SJSA1 (cell line): ENCODE data around the gene FRMPD4. TPM values are rescaled to one million over a fixed set of nuclear protein-coding genes. Genes with fewer than 3 reads are reported as not detected.
A peak's percentile ranks its signal among the peaks of the same experiment; 100 is the strongest.
"Not testable (repeated sequence)": the region's sequence is repeated elsewhere in the genome, so short reads cannot be mapped to it uniquely, and the experiment has no call there.

Experiments
- DNase-seq, 2 experiments: peaks; one replicate each; pipeline ENCODE4 v3.0.0-alpha.2; 2015 to 2020; ENCODE audit warnings: low spot score in 2 of 2, low read depth in 1 of 2
- H3K27ac ChIP-seq: fragments of 250-450 bp; sonication (Bioruptor Pico); 2 replicates; pipeline ENCODE4 v1.5.1; 2020; ENCODE audit warnings: mild to moderate bottlenecking, moderate library complexity
- H3K27me3 ChIP-seq: fragments of 250-450 bp; sonication (Bioruptor Pico); replicated peaks from 2 replicates; pipeline ENCODE4 v1.5.1; 2020; ENCODE audit warnings: mild to moderate bottlenecking, moderate library complexity
- H3K36me3 ChIP-seq: fragments of 250-450 bp; sonication (Bioruptor Pico); 2 replicates; pipeline ENCODE4 v1.5.1; 2020; ENCODE audit warnings: mild to moderate bottlenecking
- H3K4me1 ChIP-seq: fragments of 250-450 bp; sonication (Bioruptor Pico); replicated peaks from 2 replicates; pipeline ENCODE4 v1.6.1; 2021; ENCODE audit warnings: mild to moderate bottlenecking
- H3K4me3 ChIP-seq: fragments of 250-450 bp; sonication (Bioruptor Pico); 2 replicates; pipeline ENCODE4 v1.5.1; 2020; ENCODE audit warnings: mild to moderate bottlenecking
- H3K9me3 ChIP-seq: fragments of 250-450 bp; sonication (Bioruptor Pico); replicated peaks from 2 replicates; pipeline ENCODE4 v1.5.1; 2020; ENCODE audit warnings: mild to moderate bottlenecking
- total RNA-seq: library from RNA; depleted of rRNA; stranded (reverse); fragments of >200 nt; shearing (Covaris generic); gene quantifications from 2 replicates; pipeline ENCODE4 v1.2.3, GENCODE V29; 2014

The FRMPD4 gene
- total RNA-seq, 1 experiment from 2014 or later, result 0.03 TPM

GRCh38 chrX:12526306-12526705, 388.0 kb downstream of the FRMPD4 start:
- no peaks in the 10 kb centered on the region for H3K36me3 ChIP-seq
- H3K4me3 ChIP-seq, result no peak overlapping the region
- H3K27ac ChIP-seq, result no peak overlapping the region
- H3K9me3 ChIP-seq, result no peaks in the 10 kb centered on the region
- no peak for DNase-seq
- H3K27me3 ChIP-seq, result no peaks in the 10 kb centered on the region
- H3K4me1 ChIP-seq, result no peaks in the 10 kb centered on the region

GRCh38 chrX:12538096-12538495, 399.8 kb downstream of the FRMPD4 start:
- not testable (repeated sequence) for H3K4me1 ChIP-seq, H3K36me3 ChIP-seq, DNase-seq, H3K4me3 ChIP-seq, H3K27ac ChIP-seq, H3K27me3 ChIP-seq, H3K9me3 ChIP-seq

- H3K9me3 ChIP-seq, H3K4me3 ChIP-seq, H3K27ac ChIP-seq, H3K27me3 ChIP-seq, DNase-seq, H3K4me1 ChIP-seq, H3K36me3 ChIP-seq: not testable (repeated sequence)
Observed at GRCh38 chrX:12542251-12542650, 404.0 kb downstream of the FRMPD4 start.

GRCh38 chrX:12548341-12548740, 410.1 kb downstream of the FRMPD4 start:
- Histone ChIP-seq H3K9me3 (no peaks in the 10 kb centered on the region), H3K36me3 (no peaks in the 10 kb centered on the region), H3K4me1 (no peaks in the 10 kb centered on the region), H3K4me3 (no peak overlapping the region), H3K27ac (no peak overlapping the region), H3K27me3 (no peaks in the 10 kb centered on the region)
- DNase-seq, result no peak

- Histone ChIP-seq H3K4me1 (no peaks in the 10 kb centered on the region), H3K4me3 (no peak overlapping the region), H3K9me3 (no peaks in the 10 kb centered on the region), H3K27me3 (no peaks in the 10 kb centered on the region), H3K36me3 (no peaks in the 10 kb centered on the region), H3K27ac (no peak overlapping the region)
- DNase-seq, result peak in 1 of 2 experiments; percentile 0
Observed at GRCh38 chrX:12548746-12549145, 410.5 kb downstream of the FRMPD4 start.

GRCh38 chrX:12554206-12554605, 415.9 kb downstream of the FRMPD4 start:
- DNase-seq, result no peak
- Histone ChIP-seq H3K4me3 (no peak overlapping the region), H3K4me1 (no peaks in the 10 kb centered on the region), H3K27me3 (no peaks in the 10 kb centered on the region), H3K36me3 (no peaks in the 10 kb centered on the region), H3K9me3 (no peaks in the 10 kb centered on the region), H3K27ac (no peak overlapping the region)

GRCh38 chrX:12563121-12563520, 424.8 kb downstream of the FRMPD4 start:
- no peaks in the 10 kb centered on the region for H3K27me3 ChIP-seq
- H3K27ac ChIP-seq, result no peak overlapping the region
- H3K36me3 ChIP-seq, result no peaks in the 10 kb centered on the region
- no peaks in the 10 kb centered on the region for H3K4me1 ChIP-seq
- H3K9me3 ChIP-seq, result no peaks in the 10 kb centered on the region
- DNase-seq, result no peak
- no peak overlapping the region for H3K4me3 ChIP-seq

GRCh38 chrX:12564221-12564620, 425.9 kb downstream of the FRMPD4 start:
- Histone ChIP-seq H3K9me3 (no peaks in the 10 kb centered on the region), H3K4me3 (no peak overlapping the region), H3K27ac (no peak overlapping the region), H3K4me1 (no peaks in the 10 kb centered on the region), H3K36me3 (no peaks in the 10 kb centered on the region), H3K27me3 (no peaks in the 10 kb centered on the region)
- DNase-seq, result no peak

- DNase-seq, result no peak
- no peaks in the 10 kb centered on the region for H3K27me3 ChIP-seq
- H3K4me1 ChIP-seq, result no peaks in the 10 kb centered on the region
- no peak overlapping the region for H3K27ac ChIP-seq
- H3K9me3 ChIP-seq, result no peaks in the 10 kb centered on the region
- H3K36me3 ChIP-seq, result no peaks in the 10 kb centered on the region
- no peak overlapping the region for H3K4me3 ChIP-seq
Observed at GRCh38 chrX:12567857-12568256, 429.6 kb downstream of the FRMPD4 start.

- no peak overlapping the region for H3K4me3 ChIP-seq
- H3K4me1 ChIP-seq, result no peaks in the 10 kb centered on the region
- no peak for DNase-seq
- no peak overlapping the region for H3K27ac ChIP-seq
- no peaks in the 10 kb centered on the region for H3K9me3 ChIP-seq
- H3K36me3 ChIP-seq, result no peaks in the 10 kb centered on the region
- no peaks in the 10 kb centered on the region for H3K27me3 ChIP-seq
Observed at GRCh38 chrX:12570859-12571501, 432.7 kb downstream of the FRMPD4 start.

- H3K27me3 ChIP-seq, result no peaks in the 10 kb centered on the region
- no peaks in the 10 kb centered on the region for H3K4me1 ChIP-seq
- H3K27ac ChIP-seq, result no peak overlapping the region
- H3K4me3 ChIP-seq, result no peak overlapping the region
- DNase-seq, result no peak
- H3K9me3 ChIP-seq, result no peaks in the 10 kb centered on the region
- no peaks in the 10 kb centered on the region for H3K36me3 ChIP-seq
Observed at GRCh38 chrX:12579311-12579710, 441.0 kb downstream of the FRMPD4 start.

- Histone ChIP-seq H3K27me3 (no peaks in the 10 kb centered on the region), H3K4me1 (no peaks in the 10 kb centered on the region), H3K4me3 (no peak overlapping the region), H3K27ac (no peak overlapping the region), H3K9me3 (no peaks in the 10 kb centered on the region), H3K36me3 (no peaks in the 10 kb centered on the region)
- DNase-seq, result no peak
Observed at GRCh38 chrX:12580548-12580947, 442.3 kb downstream of the FRMPD4 start.

- Histone ChIP-seq H3K27ac (no peak overlapping the region), H3K4me1 (no peaks in the 10 kb centered on the region), H3K27me3 (no peaks in the 10 kb centered on the region), H3K9me3 (no peaks in the 10 kb centered on the region), H3K4me3 (no peak overlapping the region), H3K36me3 (no peaks in the 10 kb centered on the region)
- no peak for DNase-seq
Observed at GRCh38 chrX:12581546-12581945, 443.3 kb downstream of the FRMPD4 start.

GRCh38 chrX:12582649-12583048, 444.4 kb downstream of the FRMPD4 start:
- no peak for DNase-seq
- no peaks in the 10 kb centered on the region for H3K9me3 ChIP-seq
- no peaks in the 10 kb centered on the region for H3K4me1 ChIP-seq
- no peaks in the 10 kb centered on the region for H3K36me3 ChIP-seq
- H3K4me3 ChIP-seq, result no peak overlapping the region
- no peaks in the 10 kb centered on the region for H3K27me3 ChIP-seq
- H3K27ac ChIP-seq, result no peak overlapping the region

- Histone ChIP-seq H3K27ac (no peak overlapping the region), H3K9me3 (no peaks in the 10 kb centered on the region), H3K4me1 (no peaks in the 10 kb centered on the region), H3K27me3 (no peaks in the 10 kb centered on the region), H3K36me3 (no peaks in the 10 kb centered on the region), H3K4me3 (no peak overlapping the region)
- DNase-seq, result no peak
Observed at GRCh38 chrX:12583543-12583942, 445.3 kb downstream of the FRMPD4 start.
